Astrocyte of the spinal cord (primary cell): ENCODE data around the gene USH1C.

Experiments
- DNase-seq: peaks from one replicate; pipeline ENCODE4 v3.0.0; 2011; ENCODE audit warnings: low read depth, low spot score
- H3K4me3 ChIP-seq: 2 replicates; pipeline ENCODE4 v1.5.1; 2011; ENCODE audit warnings: low read depth, mild to moderate bottlenecking, low read length, moderate library complexity
- CTCF ChIP-seq: IDR thresholded peaks from 2 replicates; pipeline ENCODE4 v1.5.1; 2012; ENCODE audit warnings: low read depth, mild to moderate bottlenecking, low read length, inconsistent platforms
- in situ Hi-C: cut with HindIII; loops from 2 replicates; pipeline ENCODE4 v1.10.0; 2017; ENCODE audit warnings: low sequenced_read_pairs

The USH1C gene

GRCh38 chr11:17571431-17572358 is 27.5 kb upstream of the USH1C start:
- in situ Hi-C loops = no loop called here
- DNase-seq = no peak
- H3K4me3 ChIP-seq = no peak overlapping the region
- no peak for TF ChIP-seq CTCF

- in situ Hi-C loops = no loop called here
- H3K4me3 ChIP-seq = no peak overlapping the region
- TF ChIP-seq CTCF = no peak
- no peak for DNase-seq
Observed at GRCh38 chr11:17570034-17570433, 25.8 kb upstream of the USH1C start.

GRCh38 chr11:17568944-17569343 is 24.7 kb upstream of the USH1C start:
- no peak for DNase-seq
- no peak for TF ChIP-seq CTCF
- no peak overlapping the region for H3K4me3 ChIP-seq
- in situ Hi-C loops = no loop called here

- no peak for DNase-seq
- TF ChIP-seq CTCF = peak; percentile 23
- in situ Hi-C loops = no loop called here
- H3K4me3 ChIP-seq = no peak overlapping the region
Observed at GRCh38 chr11:17564687-17565042, 20.4 kb upstream of the USH1C start.

- no peak for TF ChIP-seq CTCF
- in situ Hi-C loops = no loop called here
- H3K4me3 ChIP-seq = no peak overlapping the region
- DNase-seq = no peak
Observed at GRCh38 chr11:17563961-17564686, 19.9 kb upstream of the USH1C start.

- DNase-seq = no peak
- no peak for TF ChIP-seq CTCF
- no peak overlapping the region for H3K4me3 ChIP-seq
- in situ Hi-C loops = no loop called here
Observed at GRCh38 chr11:17563231-17563646, 19.0 kb upstream of the USH1C start.
